GM21786 (cell line): ENCODE measurements around the gene YPEL2.
"Not testable (repeated sequence)": the region's sequence is repeated elsewhere in the genome, so short reads cannot be mapped to it uniquely, and the experiment has no call there.

ENCODE experiments used
- ATAC-seq: cut with Tn5 transposase; IDR thresholded peaks from one replicate; pipeline ENCODE4 v1.9.1; 2021; ENCODE audit not compliant: unreplicated experiment

The YPEL2 gene

DNA sequence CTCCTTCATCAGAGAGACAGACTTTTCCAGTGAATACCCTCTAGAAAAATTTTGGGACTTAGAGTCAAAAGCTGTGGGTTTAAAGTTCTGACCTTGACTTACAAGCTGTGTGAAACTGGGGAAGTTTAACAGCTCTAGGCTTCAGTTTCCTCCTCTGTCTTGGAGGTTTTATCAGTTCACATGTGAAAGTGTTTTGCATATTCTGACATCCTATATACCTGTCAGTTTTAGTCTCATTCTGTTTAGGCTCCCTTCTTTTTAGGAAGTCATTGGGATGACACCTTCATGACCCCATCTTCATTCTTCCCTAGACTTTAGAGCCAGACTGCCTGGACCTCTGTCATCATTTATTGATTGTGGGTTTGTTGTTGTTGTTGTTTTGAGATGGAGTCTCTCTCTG lies 44.4 kb downstream of the YPEL2 start:
- no peak for ATAC-seq

DNA sequence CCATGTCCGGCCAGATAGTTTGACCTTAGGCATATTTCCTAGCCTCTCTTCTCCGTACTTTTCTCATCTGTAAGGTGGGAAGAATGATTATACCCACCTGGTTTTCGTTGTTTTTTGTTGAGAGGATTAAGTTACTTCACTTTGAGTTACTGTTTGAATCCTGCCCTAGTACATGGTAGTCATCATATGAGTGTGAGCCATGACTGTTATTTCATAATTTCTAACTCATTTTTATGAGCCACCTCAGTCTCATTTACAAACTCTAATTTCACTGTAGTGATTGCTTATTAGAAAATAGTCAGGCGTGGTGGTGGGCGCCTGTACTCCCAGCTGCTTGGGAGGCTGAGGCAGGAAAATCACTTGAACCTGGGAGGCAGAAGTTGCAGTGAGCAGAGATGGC lies 45.1 kb downstream of the YPEL2 start:
- no peak for ATAC-seq

DNA sequence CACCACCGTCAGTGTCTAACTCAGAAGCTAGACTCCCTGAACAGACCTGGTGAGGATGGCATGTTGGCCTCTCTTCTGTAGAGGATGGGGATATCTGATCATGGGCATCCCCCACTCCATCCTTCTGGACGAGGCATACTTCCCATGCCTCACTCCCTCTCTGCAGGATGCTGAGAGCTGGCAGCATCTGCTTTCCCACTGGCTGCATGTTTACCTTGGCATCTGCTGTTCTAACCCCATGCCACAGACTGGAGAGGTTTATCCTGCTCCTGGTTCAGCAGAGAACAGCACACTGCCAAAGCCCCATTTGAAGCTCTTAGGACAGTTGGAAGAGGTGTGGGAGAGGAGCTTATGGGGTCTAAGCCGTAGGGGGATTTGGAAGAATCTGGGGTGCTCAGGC lies 46.0 kb downstream of the YPEL2 start:
- ATAC-seq, result no peak

DNA sequence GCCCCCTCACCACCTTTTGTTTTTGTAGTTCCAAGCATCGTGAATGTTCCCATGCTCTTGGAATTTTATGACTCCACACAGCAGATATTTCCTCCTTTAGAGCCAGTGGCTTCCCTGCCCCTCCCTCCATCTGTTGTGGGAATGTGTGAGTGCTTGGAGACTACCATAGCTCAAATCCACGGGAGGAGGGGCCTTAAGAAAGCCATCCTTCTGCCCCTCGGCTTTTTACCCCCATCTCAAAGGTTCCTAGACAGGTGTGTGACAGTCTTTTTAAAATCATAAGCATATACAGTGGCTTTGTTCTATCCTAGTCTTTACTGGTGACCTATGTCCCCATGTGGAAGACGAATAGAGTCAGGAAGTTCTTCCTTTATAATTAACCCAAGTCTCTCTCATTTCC lies 47.2 kb downstream of the YPEL2 start:
- no peak for ATAC-seq

DNA sequence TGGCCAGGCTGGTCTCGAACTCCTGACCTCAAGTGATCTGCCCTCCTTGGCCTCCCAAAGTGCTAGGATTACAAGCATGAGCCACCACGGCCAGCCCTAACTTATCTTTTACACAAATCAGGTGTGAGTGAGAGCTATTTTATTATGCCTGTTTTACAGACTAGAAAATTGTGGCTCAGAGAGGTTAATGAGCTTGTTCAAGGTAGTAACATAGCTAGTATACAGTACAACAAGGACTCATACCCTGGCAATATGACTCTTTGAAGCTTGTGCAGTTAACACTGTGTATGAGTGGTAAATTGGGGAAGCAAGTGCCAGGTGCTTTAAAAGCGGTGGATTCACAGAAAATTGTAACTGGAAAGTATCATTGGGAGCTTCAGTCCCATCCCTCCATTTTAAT lies 49.0 kb downstream of the YPEL2 start:
- ATAC-seq, result no peak

DNA sequence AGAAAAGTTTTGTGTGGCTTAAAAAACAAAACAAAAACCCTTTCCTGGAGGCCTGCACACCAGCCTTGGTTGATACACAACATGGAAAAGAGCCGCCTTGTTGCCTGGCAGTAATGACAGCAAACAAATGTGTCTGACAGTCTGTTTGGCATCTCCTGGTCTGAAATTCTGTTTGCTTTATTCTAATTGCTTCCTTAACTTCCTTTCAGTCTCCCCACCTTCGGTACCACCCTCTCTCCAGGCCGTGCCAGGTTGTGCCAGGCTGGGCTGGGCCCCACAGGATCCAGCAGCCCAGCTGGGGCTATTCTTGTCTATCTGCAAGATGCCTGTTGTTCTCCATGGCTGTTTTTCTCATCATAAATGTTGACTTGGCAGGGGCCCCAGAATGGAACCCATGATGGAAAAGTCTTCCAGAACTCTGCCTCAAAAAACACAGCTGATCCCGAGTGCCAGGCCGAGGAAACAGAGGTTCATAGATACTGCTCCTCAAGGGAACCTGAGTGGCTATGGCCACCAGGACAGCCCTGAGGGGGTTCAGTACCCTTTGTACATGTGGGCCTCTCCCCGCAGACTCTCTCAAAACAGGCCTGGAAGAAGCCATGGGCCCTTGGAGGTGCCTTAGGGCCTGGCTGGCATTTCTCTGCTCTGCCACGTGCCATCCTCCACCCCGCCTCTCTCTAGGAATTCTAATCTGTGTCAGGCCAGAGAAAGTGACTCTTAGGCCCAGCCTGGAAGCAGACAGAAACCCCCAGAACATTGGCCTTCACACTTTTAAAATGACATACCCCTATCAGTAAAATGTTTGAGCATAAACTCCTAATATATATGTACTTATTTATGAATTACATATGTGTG lies 50.5 kb downstream of the YPEL2 start:
- ATAC-seq, result no peak

DNA sequence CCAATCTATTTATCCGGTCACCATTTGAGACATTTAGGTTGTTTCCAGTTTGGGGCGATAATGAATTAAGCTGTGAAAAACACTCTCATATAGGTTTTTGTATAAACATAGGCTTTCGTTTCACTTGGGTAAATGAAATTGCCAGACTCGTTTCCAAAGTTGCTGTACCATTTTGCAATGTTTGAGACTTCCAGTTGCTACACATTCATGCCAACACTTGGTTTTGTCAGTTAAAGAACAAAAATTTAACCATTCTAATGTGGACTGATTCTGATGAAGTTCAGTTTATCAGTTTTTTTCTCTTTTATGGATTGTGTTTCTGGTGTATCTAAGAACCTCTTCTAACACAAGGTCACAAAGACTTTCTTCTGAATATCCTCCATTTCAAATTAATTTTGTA lies 52.4 kb downstream of the YPEL2 start:
- ATAC-seq, result no peak

DNA sequence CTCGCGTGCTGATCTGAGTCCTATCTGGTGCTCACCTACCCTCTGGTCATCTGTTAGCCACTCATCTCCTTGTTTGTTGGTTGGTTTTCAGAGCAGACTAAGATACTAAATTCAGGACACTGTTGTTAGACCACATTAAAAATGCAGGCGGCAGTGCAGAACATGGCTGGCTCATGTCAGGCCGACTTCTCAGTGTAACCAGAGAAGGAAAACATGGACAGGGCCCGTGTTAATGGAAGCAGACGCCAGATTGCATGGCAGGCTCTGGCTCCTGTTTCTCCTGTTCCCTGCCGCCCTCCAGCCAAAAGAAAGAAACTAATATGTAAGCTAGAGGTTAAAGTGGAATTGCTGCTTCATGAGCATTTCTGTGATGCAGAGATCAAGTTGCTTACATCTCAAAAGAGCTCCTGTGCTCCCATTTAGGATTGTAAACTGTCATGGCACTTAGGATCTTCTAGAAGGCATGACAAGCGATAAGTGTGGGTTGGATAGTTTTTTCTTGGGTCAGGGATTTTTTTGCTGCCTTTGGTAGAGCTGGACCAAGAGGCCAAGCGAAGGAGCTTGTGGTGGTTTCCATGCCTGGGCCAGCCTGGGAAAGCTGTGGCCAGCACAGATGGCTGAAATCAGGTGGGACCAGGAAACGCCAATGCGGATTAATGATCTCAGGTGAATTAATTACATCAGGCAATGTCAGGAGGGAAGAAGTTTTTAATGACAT lies 56.1 kb downstream of the YPEL2 start:
- ATAC-seq, result no peak

DNA sequence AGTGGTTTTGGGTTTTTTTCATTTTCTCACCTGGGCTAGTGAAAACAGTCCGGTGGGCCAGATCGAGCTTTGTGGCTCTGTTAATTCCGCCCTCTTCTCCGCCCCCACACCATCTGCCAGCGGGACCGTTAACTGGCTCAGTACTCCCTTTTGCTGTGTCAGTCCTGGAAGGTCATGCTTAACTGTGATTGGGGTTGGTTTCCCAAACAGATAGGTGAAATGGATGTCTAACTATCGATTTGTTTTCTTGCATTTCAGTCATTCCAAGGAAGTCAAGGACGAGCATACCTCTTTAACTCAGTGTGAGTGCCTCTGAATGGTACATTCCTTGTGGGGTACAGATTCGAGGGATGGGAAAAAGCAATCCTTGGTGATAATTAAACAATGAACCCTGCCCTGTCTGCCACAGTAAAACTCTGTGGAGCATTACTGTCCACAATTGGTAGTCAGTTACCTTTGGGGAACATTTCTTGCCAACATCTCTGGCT lies 56.7 kb downstream of the YPEL2 start:
- ATAC-seq, result no peak

DNA sequence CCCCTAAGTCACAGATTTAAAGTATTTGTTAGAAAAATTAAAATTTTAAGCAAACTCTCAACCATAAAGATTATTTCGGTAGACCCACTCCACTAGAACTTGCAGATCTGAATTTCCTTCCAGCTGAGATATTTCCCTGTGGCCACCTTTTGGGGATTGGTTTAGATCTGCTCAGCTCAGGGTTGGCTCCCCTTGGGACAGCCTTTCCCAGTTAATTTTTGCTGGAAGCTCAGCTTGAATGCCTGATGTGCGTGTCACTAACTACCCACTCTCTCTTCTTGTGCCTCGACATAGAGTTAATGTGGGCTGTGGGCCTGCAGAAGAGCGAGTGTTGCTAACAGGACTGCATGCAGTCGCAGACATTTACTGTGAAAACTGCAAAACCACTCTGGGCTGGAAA lies 57.6 kb downstream of the YPEL2 start:
- no peak for ATAC-seq

DNA sequence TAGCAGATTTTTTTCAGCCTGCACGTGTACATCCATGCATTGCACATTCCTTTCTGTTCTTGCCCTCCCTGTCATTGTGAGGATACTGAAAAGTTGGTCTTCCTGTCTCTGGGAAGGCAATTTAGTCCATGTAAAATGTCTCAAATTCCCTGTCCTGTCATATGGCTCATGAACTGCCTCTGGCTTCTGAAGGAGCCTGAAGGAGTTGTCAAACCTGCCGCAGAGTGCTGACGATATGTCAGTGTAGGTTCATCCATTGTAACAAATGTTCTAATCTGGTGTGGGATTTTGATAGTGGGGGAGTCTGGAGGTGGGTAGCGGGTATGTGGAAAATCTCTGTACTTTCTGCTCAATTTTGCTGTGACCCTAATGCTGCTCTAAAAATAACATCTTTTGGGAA lies 59.6 kb downstream of the YPEL2 start:
- no peak for ATAC-seq

DNA sequence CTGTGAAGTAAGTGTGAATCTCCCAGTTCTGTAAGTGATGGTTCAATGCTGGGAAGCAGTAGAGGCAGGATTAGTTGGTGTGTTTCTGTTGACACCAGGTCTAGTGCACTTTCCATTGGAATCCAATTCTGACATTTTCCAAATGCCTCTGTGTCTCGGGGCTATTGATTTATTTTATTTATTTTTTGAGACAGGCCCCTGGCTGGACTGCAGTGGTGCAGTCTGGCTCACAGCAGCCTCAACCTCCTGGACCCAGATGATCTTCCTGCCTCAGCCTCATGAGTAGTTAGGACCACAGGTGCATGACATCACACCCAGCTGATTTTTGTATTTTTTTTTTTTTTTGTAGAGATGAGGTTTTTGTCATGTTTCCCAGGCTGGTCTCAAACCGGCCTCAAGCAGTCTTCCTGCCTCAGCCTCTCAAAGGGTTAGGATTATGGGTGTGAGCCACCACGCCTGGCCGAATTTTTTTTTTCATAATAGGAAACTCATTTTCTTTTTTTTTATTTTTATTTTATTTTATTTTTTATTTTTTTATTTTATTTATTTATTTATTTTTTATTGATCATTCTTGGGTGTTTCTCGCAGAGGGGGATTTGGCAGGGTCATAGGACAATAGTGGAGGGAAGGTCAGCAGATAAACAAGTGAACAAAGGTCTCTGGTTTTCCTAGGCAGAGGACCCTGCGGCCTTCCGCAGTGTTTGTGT lies 61.7 kb downstream of the YPEL2 start:
- ATAC-seq, result no peak

DNA sequence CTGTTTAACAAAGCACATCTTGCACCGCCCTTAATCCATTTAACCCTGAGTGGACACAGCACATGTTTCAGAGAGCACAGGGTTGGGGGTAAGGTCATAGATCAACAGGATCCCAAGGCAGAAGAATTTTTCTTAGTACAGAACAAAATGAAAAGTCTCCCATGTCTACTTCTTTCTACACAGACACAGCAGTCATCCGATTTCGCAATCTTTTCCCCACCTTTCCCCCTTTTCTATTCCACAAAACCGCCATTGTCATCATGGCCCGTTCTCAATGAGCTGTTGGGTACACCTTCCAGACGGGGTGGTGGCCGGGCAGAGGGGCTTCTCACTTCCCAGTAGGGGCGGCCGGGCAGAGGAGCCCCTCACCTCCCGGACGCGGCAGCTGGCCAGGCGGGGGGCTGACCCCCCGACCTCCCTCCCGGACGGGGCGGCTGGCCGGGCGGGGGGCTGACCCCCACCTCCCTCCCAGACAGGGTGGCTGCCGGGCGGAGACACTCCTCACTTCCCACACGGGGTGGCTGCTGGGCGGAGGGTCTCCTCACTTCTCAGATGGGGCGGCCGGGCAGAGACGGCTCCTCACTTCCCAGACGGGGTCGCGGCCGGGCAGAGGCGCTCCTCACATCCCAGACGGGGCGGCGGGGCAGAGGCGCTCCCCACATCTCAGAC lies 62.4 kb downstream of the YPEL2 start:
- ATAC-seq, result not testable (repeated sequence)

DNA sequence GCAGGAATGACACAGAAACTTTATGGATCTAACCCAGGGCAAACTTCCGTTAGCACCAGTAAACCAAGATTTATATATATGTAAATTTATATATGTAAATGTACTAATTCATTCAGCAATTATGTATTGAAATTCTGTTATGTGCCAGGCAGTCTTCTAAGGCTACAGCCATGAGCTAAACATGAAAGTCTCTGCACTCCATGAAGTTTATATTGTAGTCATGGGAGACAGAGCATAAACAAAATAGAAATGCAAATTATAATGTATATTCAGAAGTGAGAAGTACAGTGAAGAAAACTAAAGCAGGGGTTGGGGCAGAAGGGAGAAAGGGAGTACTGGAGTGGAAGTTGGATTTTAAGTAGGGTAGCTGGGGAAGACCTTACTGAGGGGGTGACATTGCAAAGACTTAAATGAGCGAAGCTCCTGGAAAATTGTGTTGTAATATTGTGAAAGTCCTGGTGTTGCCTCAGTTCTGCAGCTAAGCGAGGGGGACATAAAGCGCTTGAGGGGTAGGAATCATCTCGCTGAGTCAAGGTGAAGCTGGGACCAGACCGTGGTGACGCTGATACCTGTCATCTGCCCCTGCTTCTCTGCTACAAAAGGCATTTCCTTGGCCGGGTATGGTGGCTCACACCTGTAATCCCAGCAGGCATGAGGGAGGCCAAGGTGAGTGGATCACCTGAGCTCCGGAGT lies 64.8 kb downstream of the YPEL2 start:
- no peak for ATAC-seq

DNA sequence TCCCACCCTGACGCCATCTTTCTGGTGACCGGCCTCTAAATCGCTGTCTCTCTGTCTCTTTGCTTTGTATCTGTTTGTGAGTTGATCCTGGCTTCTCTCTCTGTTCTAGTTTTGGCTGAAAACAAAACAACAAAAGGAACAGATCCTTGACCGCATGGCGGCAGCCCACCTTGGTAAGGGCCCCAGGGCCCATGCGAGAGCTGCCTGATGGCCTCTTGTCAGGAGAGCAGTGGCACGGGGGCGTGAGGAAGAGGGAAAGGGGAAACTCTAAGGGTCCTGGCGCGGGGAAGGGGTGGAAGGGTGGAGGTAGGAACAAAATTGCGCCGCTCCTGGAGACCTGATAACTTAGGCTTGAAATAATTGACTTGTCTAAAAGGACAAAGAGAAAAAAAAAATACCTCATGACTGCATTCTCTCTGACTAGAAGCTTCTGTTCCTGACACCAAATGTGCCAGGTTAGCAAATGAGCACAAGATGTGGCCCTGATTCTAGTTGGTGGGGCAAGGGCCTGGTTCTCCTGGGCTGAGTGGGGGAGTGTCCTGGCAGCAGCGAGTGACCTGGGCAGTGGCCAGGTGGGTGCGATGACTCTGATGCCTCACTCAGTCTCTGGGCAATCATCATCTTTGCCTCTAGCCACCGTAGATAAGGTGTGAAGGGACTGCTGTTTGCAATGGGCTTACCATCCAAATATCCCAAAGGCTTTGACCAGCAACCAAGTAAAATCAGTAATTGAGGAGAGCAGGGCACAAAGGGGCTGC lies 66.0 kb downstream of the YPEL2 start:
- no peak for ATAC-seq

DNA sequence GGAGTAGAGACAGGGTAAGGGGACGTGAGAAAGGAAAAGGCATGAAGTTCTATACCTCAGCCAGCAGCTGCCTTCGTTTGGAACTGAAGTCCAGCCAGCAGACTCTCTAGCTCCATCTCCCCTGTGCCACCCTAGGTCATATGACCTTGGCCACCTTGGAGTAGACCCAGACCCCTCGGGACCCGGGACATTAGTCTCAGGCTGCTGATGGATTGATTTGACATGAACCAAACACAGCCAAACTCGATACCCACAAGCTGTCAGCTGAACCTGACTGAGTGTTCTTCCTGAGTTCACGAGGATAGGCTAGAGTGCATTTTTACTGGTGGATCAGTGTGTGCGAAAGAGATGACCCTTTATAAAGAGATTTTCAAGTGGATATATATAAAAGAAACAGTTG lies 68.5 kb downstream of the YPEL2 start:
- ATAC-seq, result no peak

DNA sequence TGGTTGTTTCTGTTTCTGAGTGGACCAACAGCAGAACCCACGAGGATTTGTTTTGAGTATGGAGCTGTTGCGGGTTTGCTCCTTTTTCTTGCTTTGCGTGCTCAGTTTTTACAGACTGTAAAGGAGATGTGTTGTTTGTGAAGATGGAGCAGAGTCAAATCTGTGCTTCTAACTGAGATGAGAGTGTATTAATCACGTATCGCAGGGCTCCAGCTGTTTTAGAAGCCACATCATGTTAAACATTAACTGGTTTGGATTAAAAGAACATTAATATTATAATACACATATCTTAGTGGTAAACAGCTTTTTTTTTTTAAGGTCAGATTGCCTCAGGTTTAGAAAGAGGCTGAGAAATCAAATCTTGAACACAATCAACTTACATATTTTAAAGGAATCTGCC lies 69.4 kb downstream of the YPEL2 start:
- no peak for ATAC-seq

DNA sequence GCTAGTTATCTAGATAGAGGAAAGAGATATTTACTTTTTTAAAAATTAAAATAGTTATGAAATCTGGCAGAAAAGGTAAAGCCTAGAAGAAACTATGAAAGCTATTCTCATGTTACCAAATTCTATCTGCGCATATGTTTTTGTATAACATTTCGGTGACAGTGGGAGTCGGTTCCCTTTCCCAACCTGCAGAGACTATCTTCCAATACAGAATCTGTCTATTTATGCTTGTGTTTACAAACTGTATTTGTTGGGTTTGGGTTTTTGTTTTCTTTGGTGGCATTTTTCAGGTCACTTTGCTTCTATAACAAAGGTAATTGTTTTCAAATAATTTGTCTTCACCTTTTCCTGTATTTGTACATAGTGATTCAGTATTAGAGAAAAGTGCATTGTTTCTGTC lies 69.8 kb downstream of the YPEL2 start:
- ATAC-seq, result no peak

DNA sequence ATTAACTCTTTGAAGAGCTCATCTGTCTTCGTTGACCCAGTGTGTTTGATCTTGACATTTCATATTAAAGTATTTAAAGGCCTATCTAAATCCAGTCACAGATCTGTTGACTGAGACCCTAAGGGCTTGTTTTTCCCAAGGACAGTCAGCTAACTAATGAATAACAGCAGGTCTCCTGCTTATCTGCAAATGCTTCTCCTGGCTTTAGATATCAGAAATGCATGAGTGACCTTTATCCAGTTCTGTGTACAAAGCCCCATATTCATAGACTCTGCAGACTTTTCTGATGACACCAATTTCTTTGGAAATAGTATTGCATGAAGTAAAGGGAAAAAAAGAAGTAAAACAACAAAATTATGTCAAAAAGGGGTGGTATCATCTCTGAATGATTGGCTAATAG lies 70.3 kb downstream of the YPEL2 start:
- ATAC-seq, result no peak

DNA sequence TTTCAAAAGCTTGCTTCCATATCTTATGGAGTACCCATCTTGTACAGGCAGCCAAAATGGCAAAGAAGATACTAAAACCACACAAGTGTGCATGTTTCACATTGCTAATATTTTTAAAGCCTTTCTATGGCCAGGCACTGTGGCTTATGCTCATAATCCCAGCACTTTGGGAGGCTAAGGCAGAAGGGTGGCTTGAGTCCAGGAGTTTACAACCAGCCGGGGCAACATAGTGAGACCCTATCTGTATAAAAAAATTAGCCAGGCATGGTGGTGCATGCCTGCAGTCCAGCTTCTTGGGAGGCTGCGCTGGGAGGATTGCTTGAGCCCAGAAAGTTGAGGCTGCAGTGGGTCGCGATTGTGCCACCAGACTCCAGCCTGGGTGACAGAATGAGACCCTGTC lies 71.3 kb downstream of the YPEL2 start:
- no peak for ATAC-seq
